ENCODE results near the gene MTAP.

The MTAP gene

DNA sequence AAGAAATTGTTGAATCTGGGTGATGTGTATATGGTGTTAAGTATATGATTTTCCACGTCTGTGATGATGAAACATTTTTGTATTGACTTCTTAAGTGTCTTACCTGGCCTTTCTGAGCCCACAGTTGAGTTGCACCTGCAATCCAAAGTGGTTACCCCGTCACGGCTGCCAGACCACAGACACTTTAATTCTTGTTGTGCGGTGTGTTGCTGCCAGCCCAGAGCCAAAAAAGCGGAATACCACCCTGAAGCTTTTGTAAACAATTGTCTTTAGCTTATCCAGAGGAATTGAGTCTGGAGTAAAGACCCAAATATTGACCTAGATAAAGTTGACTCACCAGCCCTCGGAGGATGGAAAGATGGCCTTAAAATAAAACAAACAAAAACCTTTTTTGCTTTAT, 35.1 kb downstream of the MTAP start:
- TF ChIP-seq, protein P1, sequence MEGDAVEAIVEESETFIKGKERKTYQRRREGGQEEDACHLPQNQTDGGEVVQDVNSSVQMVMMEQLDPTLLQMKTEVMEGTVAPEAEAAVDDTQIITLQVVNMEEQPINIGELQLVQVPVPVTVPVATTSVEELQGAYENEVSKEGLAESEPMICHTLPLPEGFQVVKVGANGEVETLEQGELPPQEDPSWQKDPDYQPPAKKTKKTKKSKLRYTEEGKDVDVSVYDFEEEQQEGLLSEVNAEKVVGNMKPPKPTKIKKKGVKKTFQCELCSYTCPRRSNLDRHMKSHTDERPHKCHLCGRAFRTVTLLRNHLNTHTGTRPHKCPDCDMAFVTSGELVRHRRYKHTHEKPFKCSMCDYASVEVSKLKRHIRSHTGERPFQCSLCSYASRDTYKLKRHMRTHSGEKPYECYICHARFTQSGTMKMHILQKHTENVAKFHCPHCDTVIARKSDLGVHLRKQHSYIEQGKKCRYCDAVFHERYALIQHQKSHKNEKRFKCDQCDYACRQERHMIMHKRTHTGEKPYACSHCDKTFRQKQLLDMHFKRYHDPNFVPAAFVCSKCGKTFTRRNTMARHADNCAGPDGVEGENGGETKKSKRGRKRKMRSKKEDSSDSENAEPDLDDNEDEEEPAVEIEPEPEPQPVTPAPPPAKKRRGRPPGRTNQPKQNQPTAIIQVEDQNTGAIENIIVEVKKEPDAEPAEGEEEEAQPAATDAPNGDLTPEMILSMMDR (IDR thresholded peaks at IDR 0.05): no peak
- no peak overlapping the region for H3K27ac ChIP-seq
- H3K4me3 ChIP-seq: no peak overlapping the region
- no peak for DNase-seq (ENCODE audit: low spot score)

DNA sequence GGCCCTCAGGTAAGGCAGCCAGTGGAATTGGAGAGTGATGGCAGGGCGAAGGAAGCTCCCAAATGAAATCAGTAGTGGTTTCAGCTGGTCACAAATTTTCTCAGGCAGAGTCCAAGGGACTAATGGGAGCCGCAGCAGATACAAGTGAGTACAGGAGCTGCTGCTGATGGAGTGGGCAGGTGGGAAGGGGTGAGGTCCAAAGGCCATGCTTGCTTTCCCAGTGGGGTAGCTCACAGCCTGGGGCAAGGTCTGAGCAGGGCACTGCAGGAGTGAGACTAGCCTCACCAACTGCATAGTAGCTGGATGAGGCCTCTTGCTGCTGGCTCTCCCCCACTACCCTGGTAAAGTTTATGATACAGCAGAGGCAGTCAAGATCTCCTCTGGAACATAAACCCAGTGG, 38.2 kb downstream of the MTAP start:
- TF ChIP-seq, protein P1 (IDR thresholded peaks at IDR 0.05): no peak
- Histone ChIP-seq H3K27ac (no peak overlapping the region), H3K4me3 (no peak overlapping the region)
- no peak for DNase-seq (ENCODE audit: low spot score)

DNA sequence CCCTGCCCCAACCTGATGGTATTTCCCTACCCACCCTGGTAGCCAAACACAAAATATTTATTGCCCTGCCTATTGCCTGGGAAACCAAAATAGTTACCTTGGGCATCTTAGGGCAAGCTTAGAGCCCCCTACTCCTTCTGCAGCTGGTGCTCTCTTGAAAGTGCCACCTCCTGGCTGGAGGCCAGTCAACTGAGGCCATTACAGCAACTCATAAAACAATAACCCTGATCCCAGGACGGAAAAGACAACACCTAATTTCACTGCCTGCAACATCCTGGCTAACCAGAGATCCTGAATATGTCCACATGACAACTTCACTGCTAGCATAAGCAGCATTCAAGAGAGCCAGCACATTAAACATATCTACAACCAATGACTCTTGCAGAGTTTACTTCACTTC, 38.7 kb downstream of the MTAP start:
- TF ChIP-seq, protein P1 (IDR thresholded peaks at IDR 0.05): no peak
- no peak for DNase-seq (ENCODE audit: low spot score)
- Histone ChIP-seq H3K27ac (no peak overlapping the region), H3K4me3 (no peak overlapping the region)

DNA sequence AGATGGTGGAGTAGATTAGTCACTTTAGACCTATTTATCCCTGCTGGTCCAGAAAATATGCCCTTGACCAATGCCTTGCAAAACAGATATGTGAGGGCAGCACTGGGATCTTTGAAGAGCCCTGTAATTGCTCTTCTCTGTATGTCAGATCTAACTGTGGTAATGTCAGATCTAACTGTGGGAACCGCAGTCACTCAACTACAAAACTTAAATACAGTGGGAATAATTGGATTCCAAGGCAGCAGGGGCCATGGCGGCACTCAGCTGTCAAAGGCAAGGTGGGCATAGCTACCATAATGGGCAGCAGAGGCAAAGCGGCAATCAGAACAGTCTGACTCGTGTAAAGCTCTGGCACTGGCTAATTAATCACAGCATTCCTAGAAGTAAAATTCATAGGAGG, 46.2 kb downstream of the MTAP start:
- DNase-seq (ENCODE audit: low spot score): no peak
- H3K4me3 ChIP-seq: no peak overlapping the region
- H3K27ac ChIP-seq: no peak overlapping the region
- TF ChIP-seq, protein P1 (IDR thresholded peaks at IDR 0.05): no peak

DNA sequence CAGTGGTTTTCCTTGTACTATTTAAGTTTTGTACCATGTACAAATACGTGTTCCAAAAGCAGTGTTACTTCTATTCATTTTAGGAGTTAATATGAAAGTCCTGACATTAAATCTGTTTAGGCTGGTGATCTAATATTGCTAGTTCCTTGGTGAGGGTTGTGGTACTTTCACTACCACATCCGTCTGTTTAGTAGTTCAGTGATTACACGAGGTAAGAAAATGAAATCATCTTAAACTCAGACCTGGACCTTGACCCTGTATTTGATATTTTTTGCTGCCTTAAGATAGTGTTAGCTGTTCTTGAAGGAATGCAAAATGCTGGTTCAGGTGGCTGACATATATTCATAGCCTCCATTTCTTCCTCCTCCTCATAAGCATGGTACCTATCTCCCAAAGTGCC, 50.3 kb downstream of the MTAP start:
- no peak for DNase-seq (ENCODE audit: low spot score)
- TF ChIP-seq, protein P1 (IDR thresholded peaks at IDR 0.05): no peak
- Histone ChIP-seq H3K4me3 (no peak overlapping the region), H3K27ac (no peak overlapping the region)

DNA sequence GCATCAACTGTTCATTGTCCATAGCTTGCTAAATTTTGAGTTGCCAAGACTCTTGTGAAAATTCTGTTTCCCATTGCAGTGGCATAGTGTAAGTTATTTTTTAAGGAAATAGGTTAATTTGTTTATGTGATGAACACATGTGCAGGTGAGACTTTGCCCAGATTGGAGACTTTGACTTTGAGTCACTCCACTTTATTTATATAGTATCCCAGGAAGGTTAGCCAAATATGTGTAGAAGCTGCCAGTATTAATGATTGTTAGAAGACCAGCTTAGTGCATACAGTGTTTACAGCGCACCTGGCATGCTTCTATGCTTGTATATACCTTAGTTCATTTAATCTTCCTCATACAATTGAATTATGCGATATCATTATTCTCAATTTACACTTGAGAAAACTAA, 51.0 kb downstream of the MTAP start:
- no peak for DNase-seq (ENCODE audit: low spot score)
- Histone ChIP-seq H3K4me3 (no peak overlapping the region), H3K27ac (no peak overlapping the region)
- TF ChIP-seq, protein P1 (IDR thresholded peaks at IDR 0.05): no peak

DNA sequence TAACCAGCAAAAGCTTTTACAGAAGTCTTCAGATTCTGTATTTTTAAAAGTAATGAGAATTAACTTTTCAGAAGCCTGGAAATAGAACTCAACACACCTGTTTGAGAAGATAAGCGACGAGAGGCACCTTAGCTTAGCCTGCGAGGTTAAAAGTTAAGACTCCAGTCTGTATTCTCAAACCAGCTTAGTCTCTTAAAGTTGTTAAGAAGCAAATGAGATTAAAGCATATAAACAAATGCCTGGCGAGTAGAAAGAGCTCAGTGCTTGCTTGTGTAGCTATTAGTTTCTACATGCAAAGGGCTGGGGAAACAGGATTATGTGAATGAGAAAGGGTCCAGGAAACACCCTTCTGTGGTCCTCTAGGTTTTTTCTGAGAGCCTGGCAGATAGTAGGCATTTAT, 51.7 kb downstream of the MTAP start:
- no peak for DNase-seq (ENCODE audit: low spot score)
- Histone ChIP-seq H3K27ac (no peak overlapping the region), H3K4me3 (no peak overlapping the region)
- TF ChIP-seq, protein P1 (IDR thresholded peaks at IDR 0.05): no peak

Measured in coronary artery (tissue), 2 donors.